Stomach (tissue), 9 donors: ENCODE data around the gene CAMTA2. TPM values are rescaled to one million over a fixed set of nuclear protein-coding genes. Genes with fewer than 3 reads are reported as not detected.

Source experiments
- DNase-seq, 2 donors: peaks; one replicate each; pipeline versions ENCODE4 v3.0.0 to v3.0.0-alpha.2; 2013 to 2019
- H3K27ac ChIP-seq, 5 donors: fragments of 200-600 bp in 4 of 5; sonication (generic) in 4 of 5; one replicate each; pipeline ENCODE4 v1.5.1; 2013 to 2019; ENCODE audit warnings: mild to moderate bottlenecking in 1 of 5, moderate library complexity in 1 of 5
- H3K27me3 ChIP-seq, 3 donors: fragments of 200-600 bp; sonication (generic); one replicate each; pipeline ENCODE4 v1.5.1; 2017 to 2019; ENCODE audit warnings: mixed run types in 1 of 3
- H3K36me3 ChIP-seq, 4 donors: fragments of 200-600 bp; sonication (generic); 1 replicate in 3 of 4; 2 replicates in 1 of 4; pipeline ENCODE4 v1.5.1; 2016 to 2019
- H3K4me1 ChIP-seq, 4 donors: fragments of 200-600 bp; sonication (generic); one replicate each; pipeline ENCODE4 v1.5.1; 2016 to 2019
- H3K4me3 ChIP-seq, 4 donors: fragments of 200-600 bp; sonication (generic) in 3 of 4; one replicate each; pipeline ENCODE4 v1.5.1; 2016 to 2019; ENCODE audit warnings: mild to moderate bottlenecking in 1 of 4
- H3K9me3 ChIP-seq, 4 donors: fragments of 200-600 bp; sonication (generic); one replicate each; pipeline ENCODE4 v1.5.1; 2016 to 2019
- EP300 ChIP-seq: sonication (generic); formaldehyde crosslinking; IDR thresholded peaks from one replicate; pipeline ENCODE4 v1.6.1; 2017; ENCODE audit warnings: antibody characterized with exemption
- POLR2A ChIP-seq, 4 donors: fragments of 450-650 bp; IDR thresholded peaks; one replicate each; pipeline ENCODE4 v1.6.1; 2016; ENCODE audit warnings: antibody characterized with exemption in 4 of 4, control low read depth in 2 of 4, mild to moderate bottlenecking in 1 of 4, moderate library complexity in 1 of 4
- POLR2AphosphoS5 ChIP-seq, 3 donors: sonication (generic); formaldehyde crosslinking; IDR thresholded peaks; one replicate each; pipeline ENCODE4 v1.6.1; 2016; ENCODE audit warnings: antibody characterized with exemption in 3 of 3
- WGBS, 5 donors: extraction: QIAGEN DNeasy Blood & Tissue Kit in 3 of 5; methylation state at CpG; one replicate each; pipeline versions ENCODE4 v1.1.5 to v1.1.7; 2013 to 2018; 5-methylcytosine and 5-hydroxymethylcytosine counted together
- intact Hi-C: fragments of 100-400 bp; cut with DNase I; formaldehyde crosslinking; loops from one replicate; pipeline ENCODE4 v1.15.1; 2023; ENCODE audit warnings: low total_unique reads
- polyA plus RNA-seq, 3 donors: library from polyadenylated mRNA; stranded (reverse); fragments of 200-250 nt; gene quantifications; one replicate each; pipeline ENCODE4 v1.2.3, GENCODE V29; 2013
- total RNA-seq, 5 donors: library from RNA; depleted of rRNA; stranded (reverse); fragments of >200 nt; gene quantifications; one replicate each; pipeline versions ENCODE4 v1.1.0 to v1.2.3, GENCODE V29; 2014 to 2016
- TF ChIP-seq, protein P1 (sequence below), 7 experiments: fragments of 450-650 bp in 4 of 7; fragments of 200-600 bp in 3 of 7; sonication (generic) in 3 of 7; IDR thresholded peaks; one replicate each; pipeline ENCODE4 v1.5.1; 2016 to 2019; ENCODE audit warnings: antibody characterized with exemption in 7 of 7, control low read depth in 2 of 7, mild to moderate bottlenecking in 1 of 7
- donor health status: healthy with polysubstance abuse.
- donor health status: Bipolar disorder and iron deficiency.
- donor health status: healthy.

The CAMTA2 gene
- total and polyA plus RNA-seq, 8 donors: 8.1 to 202 (median 54.6) TPM

DNA sequence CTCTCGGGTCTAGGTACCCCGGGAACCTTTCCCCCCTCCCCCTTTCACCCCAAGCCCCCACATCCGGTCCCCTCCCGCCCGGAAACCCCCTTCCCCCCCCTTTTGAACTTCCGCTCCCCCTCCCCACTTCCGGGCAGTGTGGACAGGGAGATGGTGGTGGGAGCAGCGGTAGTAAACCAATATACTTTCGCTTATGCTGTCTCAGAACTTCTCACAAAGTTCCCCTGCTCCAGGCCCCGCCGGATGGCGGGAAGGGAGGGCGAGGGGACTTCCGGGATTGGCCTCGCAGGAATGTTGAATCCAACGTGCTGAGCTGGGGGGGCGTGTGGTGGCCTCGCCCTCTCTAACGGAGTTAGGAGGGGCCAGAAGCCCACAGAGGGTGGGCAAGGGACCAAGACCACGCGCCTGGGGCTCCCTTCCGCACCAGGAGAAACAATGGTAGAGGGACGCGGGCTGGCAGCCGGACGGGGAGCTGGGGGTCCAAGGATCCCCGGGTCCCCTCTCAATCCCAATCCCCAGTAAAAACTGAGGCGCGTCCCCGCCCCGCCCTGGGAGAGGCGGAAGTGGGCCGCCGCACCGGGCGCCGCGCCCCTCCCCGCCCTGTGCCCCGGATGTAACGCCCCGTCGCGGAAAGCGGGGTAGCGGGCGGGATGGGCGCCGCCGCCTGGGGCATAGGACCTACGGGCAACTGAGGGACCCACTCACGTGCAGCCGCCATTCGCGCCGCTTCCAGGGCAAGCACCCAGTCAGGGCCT is 39.9 kb downstream of the CAMTA2 start:
- intact Hi-C loops: no loop called here
- no peak for TF ChIP-seq EP300
- no peak for TF ChIP-seq POLR2A (IDR thresholded peaks at IDR 0.05)
- TF ChIP-seq, protein P1, sequence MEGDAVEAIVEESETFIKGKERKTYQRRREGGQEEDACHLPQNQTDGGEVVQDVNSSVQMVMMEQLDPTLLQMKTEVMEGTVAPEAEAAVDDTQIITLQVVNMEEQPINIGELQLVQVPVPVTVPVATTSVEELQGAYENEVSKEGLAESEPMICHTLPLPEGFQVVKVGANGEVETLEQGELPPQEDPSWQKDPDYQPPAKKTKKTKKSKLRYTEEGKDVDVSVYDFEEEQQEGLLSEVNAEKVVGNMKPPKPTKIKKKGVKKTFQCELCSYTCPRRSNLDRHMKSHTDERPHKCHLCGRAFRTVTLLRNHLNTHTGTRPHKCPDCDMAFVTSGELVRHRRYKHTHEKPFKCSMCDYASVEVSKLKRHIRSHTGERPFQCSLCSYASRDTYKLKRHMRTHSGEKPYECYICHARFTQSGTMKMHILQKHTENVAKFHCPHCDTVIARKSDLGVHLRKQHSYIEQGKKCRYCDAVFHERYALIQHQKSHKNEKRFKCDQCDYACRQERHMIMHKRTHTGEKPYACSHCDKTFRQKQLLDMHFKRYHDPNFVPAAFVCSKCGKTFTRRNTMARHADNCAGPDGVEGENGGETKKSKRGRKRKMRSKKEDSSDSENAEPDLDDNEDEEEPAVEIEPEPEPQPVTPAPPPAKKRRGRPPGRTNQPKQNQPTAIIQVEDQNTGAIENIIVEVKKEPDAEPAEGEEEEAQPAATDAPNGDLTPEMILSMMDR (IDR thresholded peaks at IDR 0.05): no peak
- TF ChIP-seq POLR2AphosphoS5 (IDR thresholded peaks at IDR 0.05): peak in 1 of 3 donors; percentile 15
- Histone ChIP-seq H3K9me3 (no peaks in the 10 kb centered on the region), H3K4me1 (peaks cover 44 to 73% (median 65%) of the 10 kb centered on the region in 4 donors), H3K27me3 (no peaks in the 10 kb centered on the region), H3K36me3 (peaks cover 36 to 46% (median 42%) of the 10 kb centered on the region in 4 donors), H3K4me3 (peak overlapping the region; percentile 82 to 100 (median 100)), H3K27ac (peak overlapping the region; percentile 96 to 100 (median 99))
- WGBS, 5 donors: 0 to 1% (median 0%) methylated on average over 24 to 56 of the region's 56 CpGs
- DNase-seq: peak; percentile 70 to 86

DNA sequence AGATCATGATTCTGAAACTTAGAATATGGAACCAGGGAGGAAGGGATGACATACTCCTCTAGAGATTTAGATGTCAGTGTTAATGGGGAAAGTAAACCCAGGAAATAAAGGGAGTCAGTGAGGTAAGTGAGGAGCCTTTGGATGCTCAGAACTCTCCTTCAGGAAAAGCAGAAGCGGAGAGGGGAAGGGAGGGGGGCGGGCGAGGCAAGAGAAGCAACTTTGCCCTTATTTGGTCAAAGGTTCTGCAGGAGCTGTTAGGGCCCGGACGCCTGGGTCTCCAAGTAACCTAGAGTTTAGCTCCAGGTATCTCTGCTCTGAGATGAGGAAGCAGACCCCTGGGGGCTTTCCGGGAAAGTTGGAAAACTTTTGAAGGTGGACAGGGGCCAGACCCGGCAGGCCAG is 40.5 kb downstream of the CAMTA2 start:
- WGBS, 5 donors: 0 to 3% (median 0%) methylated on average over 7 of the region's 7 CpGs
- H3K27me3 ChIP-seq: no peaks in the 10 kb centered on the region
- H3K27ac ChIP-seq: peak overlapping the region; percentile 96 to 100 (median 99)
- TF ChIP-seq POLR2A (IDR thresholded peaks at IDR 0.05) (no peak), EP300 (no peak), POLR2AphosphoS5 (IDR thresholded peaks at IDR 0.05) (no peak)
- TF ChIP-seq, protein P1 (IDR thresholded peaks at IDR 0.05): no peak
- no peaks in the 10 kb centered on the region for H3K9me3 ChIP-seq
- peaks cover 41 to 50% (median 48%) of the 10 kb centered on the region in 4 donors for H3K36me3 ChIP-seq
- peak overlapping the region; percentile 82 to 100 (median 100) for H3K4me3 ChIP-seq
- intact Hi-C loops: no loop called here
- peak in 1 of 2 donors; percentile 53 for DNase-seq
- H3K4me1 ChIP-seq: peaks cover 46 to 78% (median 71%) of the 10 kb centered on the region in 4 donors

DNA sequence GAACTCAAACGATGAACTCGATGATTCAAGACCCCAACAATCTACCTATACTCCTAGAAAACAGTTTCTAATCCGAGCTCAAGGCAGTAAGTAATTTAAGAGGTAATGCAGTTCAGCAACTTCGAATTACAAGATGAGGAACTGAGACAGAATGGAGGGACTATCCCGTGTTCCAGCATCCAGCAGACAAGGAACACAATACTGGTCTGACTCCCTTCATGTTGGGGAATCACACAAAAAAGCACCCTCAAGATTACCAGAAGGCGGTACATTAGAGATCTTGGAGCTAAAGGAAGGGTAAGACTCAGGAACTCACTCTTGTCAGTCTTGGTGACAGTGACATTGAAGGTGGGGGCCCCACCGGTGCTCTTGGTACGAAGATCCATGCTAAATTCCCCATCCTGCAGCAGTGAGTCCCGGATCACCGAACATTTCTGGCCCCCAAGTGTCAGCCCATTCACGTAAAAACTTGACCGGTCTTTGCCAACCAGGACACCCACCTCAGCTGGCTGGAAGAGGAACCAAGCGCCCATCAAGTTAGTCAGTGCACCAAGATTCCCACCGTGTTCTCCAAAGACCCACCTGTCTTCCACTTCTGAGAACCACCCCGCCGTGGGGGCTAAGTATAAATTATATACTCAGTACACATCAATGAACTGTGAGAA is 41.0 kb downstream of the CAMTA2 start:
- 12 to 19% (median 18%) methylated on average over 16 of the region's 16 CpGs for WGBS, 5 donors
- no peaks in the 10 kb centered on the region for H3K27me3 ChIP-seq
- no peaks in the 10 kb centered on the region for H3K9me3 ChIP-seq
- H3K4me1 ChIP-seq: peaks cover 52 to 79% (median 75%) of the 10 kb centered on the region in 4 donors
- TF ChIP-seq POLR2AphosphoS5 (IDR thresholded peaks at IDR 0.05) (no peak), POLR2A (IDR thresholded peaks at IDR 0.05) (no peak), EP300 (no peak)
- TF ChIP-seq, protein P1 (IDR thresholded peaks at IDR 0.05): no peak
- no peak for DNase-seq
- intact Hi-C loops: no loop called here
- peak overlapping the region; percentile 82 to 100 (median 100) for H3K4me3 ChIP-seq
- H3K27ac ChIP-seq: peak overlapping the region; percentile 72 to 100 (median 97)
- H3K36me3 ChIP-seq: peaks cover 41 to 51% (median 50%) of the 10 kb centered on the region in 4 donors

DNA sequence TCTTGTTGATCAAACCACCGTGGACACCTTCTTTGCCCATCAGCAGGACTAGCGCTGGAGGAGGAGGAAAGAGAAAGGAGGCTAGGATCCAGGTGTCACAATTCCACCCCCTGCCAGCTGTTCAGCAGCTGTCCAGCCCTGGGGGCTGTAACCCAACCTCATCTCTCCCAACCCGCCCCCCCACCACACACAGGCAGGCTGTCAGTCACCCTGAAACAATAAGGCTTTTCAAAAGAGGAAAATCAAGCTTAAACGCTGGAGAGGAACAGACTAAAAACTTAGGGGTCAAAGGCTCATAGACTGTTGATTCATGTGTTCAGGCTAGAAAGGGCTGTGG is 41.6 kb downstream of the CAMTA2 start:
- no peaks in the 10 kb centered on the region for H3K27me3 ChIP-seq
- WGBS, 5 donors: 12 to 22% (median 17%) methylated on average over 3 to 4 of the region's 4 CpGs
- DNase-seq: no peak
- H3K27ac ChIP-seq: peak overlapping the region; percentile 72 to 100 (median 97)
- H3K9me3 ChIP-seq: no peaks in the 10 kb centered on the region
- peak overlapping the region; percentile 82 to 100 (median 100) for H3K4me3 ChIP-seq
- H3K36me3 ChIP-seq: peaks cover 41 to 51% (median 50%) of the 10 kb centered on the region in 4 donors
- TF ChIP-seq POLR2A (IDR thresholded peaks at IDR 0.05) (no peak), POLR2AphosphoS5 (IDR thresholded peaks at IDR 0.05) (no peak), EP300 (no peak)
- TF ChIP-seq, protein P1 (IDR thresholded peaks at IDR 0.05): no peak
- H3K4me1 ChIP-seq: peaks cover 57 to 79% (median 76%) of the 10 kb centered on the region in 4 donors
- intact Hi-C loops: no loop called here
